IMR-90 (cell line): ENCODE measurements around the gene RCAN2. TPM values are rescaled to one million over a fixed set of nuclear protein-coding genes. Genes with fewer than 3 reads are reported as not detected.

ENCODE experiments used
- ATAC-seq: fragments of 200-7000 bp; cut with Tn5 transposase; 2 replicates; pipeline ENCODE4 v1.9.1; 2020; ENCODE audit warnings: low read depth, mild to moderate bottlenecking, moderate library complexity
- BruUV-seq: library from RNA; stranded (reverse); fragments of 400-500 nt; replicated peaks from 2 replicates; lab custom pipeline; 2021; lab: Mats Ljungman, UMichigan
- CTCF ChIA-PET: fragments of 300-600 bp; formaldehyde crosslinking; extraction: SDS; loops from one replicate; lab custom pipeline; 2021; ENCODE audit warnings: antibody characterized with exemption; lab: Yijun Ruan, JAX
- POLR2A ChIA-PET: fragments of 300-600 bp; sonication (Branson Sonifier 250); formaldehyde crosslinking; loops from one replicate; lab custom pipeline; 2022; ENCODE audit warnings: antibody characterized with exemption; ENCODE audit not compliant: unreplicated experiment; lab: Charles Lee
- DNase-seq: peaks from one replicate; pipeline ENCODE4 v3.0.0; 2013
- H2AFZ ChIP-seq: replicated peaks from 2 replicates; pipeline ENCODE3; 2013; ENCODE audit warnings: low read length, mild to moderate bottlenecking; ENCODE audit not compliant: poor library complexity
- H2AK5ac ChIP-seq: 2 replicates; pipeline ENCODE4 v1.6.1; 2013; ENCODE audit warnings: low read depth, low read length, inconsistent platforms
- H2AK9ac ChIP-seq: replicated peaks from 2 replicates; pipeline ENCODE3; 2013; ENCODE audit warnings: mild to moderate bottlenecking, low read depth, low read length, moderate library complexity; ENCODE audit not compliant: poor library complexity
- H2BK120ac ChIP-seq: 2 replicates; pipeline ENCODE4 v1.6.1; 2013; ENCODE audit warnings: low read depth, low read length, inconsistent platforms
- H2BK15ac ChIP-seq: 3 replicates; pipeline ENCODE4 v1.6.1; 2013; ENCODE audit warnings: low read depth, low read length, inconsistent platforms
- H2BK20ac ChIP-seq: 2 replicates; pipeline ENCODE4 v1.6.1; 2013; ENCODE audit warnings: low read depth, mild to moderate bottlenecking, inconsistent platforms, low read length, moderate library complexity
- H2BK5ac ChIP-seq: 2 replicates; pipeline ENCODE4 v1.6.1; 2013; ENCODE audit warnings: mild to moderate bottlenecking, low read depth, low read length, inconsistent platforms; ENCODE audit not compliant: poor library complexity, severe bottlenecking
- H3K14ac ChIP-seq: replicated peaks from 2 replicates; pipeline ENCODE4 v1.6.1; 2013; ENCODE audit warnings: low read depth, low read length, inconsistent platforms
- H3K18ac ChIP-seq: 2 replicates; pipeline ENCODE4 v1.6.1; 2013; ENCODE audit warnings: low read depth, low read length, control low read depth
- H3K23ac ChIP-seq: 2 replicates; pipeline ENCODE4 v1.6.1; 2013; ENCODE audit warnings: low read depth, low read length, inconsistent platforms
- H3K27ac ChIP-seq: 2 replicates; pipeline ENCODE4 v1.5.1; 2013; ENCODE audit warnings: mild to moderate bottlenecking, control low read depth, low read length; ENCODE audit not compliant: insufficient read depth
- H3K27me3 ChIP-seq: 2 replicates; pipeline ENCODE4 v1.6.1; 2013; ENCODE audit warnings: low read length; ENCODE audit not compliant: control insufficient read depth, insufficient read depth
- H3K36me3 ChIP-seq: 2 replicates; pipeline ENCODE4 v1.6.1; 2013; ENCODE audit warnings: low read length, mixed read lengths; ENCODE audit not compliant: control insufficient read depth, insufficient read depth
- H3K4ac ChIP-seq: 2 replicates; pipeline ENCODE4 v1.6.1; 2013; ENCODE audit warnings: low read depth, low read length, inconsistent platforms
- H3K4me1 ChIP-seq: 2 replicates; pipeline ENCODE4 v1.6.1; 2013; ENCODE audit warnings: low read length, mixed read lengths; ENCODE audit not compliant: control insufficient read depth, insufficient read depth
- H3K4me2 ChIP-seq: 2 replicates; pipeline ENCODE4 v1.6.1; 2013; ENCODE audit warnings: low read depth, mild to moderate bottlenecking, control low read depth, low read length, moderate library complexity
- H3K4me3 ChIP-seq: 2 replicates; pipeline ENCODE4 v1.5.1; 2013; ENCODE audit warnings: low read depth, mild to moderate bottlenecking, control low read depth, low read length, moderate library complexity; ENCODE audit not compliant: insufficient read depth
- H3K56ac ChIP-seq: 2 replicates; pipeline ENCODE4 v1.6.1; 2013; ENCODE audit warnings: low read length, inconsistent platforms; ENCODE audit not compliant: insufficient read depth; ENCODE audit errors: extremely low read depth
- H3K79me1 ChIP-seq, 2 experiments: 2 replicates each; pipeline ENCODE4 v1.6.1; 2013; ENCODE audit warnings: low read length in 2 of 2, inconsistent platforms in 1 of 2, low read depth in 1 of 2
- H3K9ac ChIP-seq: 2 replicates; pipeline ENCODE4 v1.6.1; 2013; ENCODE audit warnings: low read depth, low read length, control low read depth
- H3K9me1 ChIP-seq: 2 replicates; pipeline ENCODE4 v1.6.1; 2013; ENCODE audit warnings: low read length, inconsistent platforms; ENCODE audit not compliant: insufficient read depth
- H3K9me3 ChIP-seq: 2 replicates; pipeline ENCODE4 v1.6.1; 2013; ENCODE audit warnings: low read length; ENCODE audit not compliant: control insufficient read depth, insufficient read depth
- H4K20me1 ChIP-seq: 2 replicates; pipeline ENCODE4 v1.6.1; 2013; ENCODE audit warnings: low read length, inconsistent platforms; ENCODE audit not compliant: insufficient read depth
- H4K5ac ChIP-seq: 2 replicates; pipeline ENCODE4 v1.6.1; 2013; ENCODE audit warnings: mild to moderate bottlenecking, low read depth, low read length, control low read depth
- H4K8ac ChIP-seq, 2 experiments: 2 replicates each; pipeline ENCODE4 v1.6.1; 2013; ENCODE audit warnings: low read depth in 2 of 2, low read length in 2 of 2, control low read depth in 1 of 2, inconsistent platforms in 1 of 2
- H4K91ac ChIP-seq: 2 replicates; pipeline ENCODE4 v1.6.1; 2013; ENCODE audit warnings: low read depth, low read length, inconsistent platforms; ENCODE audit not compliant: insufficient read depth
- BHLHE40 ChIP-seq: fragments of 150-350 bp; IDR thresholded peaks from 2 replicates; pipeline ENCODE4 v1.6.1; 2016; ENCODE audit warnings: mild to moderate bottlenecking, low read depth, low read length
- CEBPB ChIP-seq: IDR thresholded peaks from 2 replicates; pipeline ENCODE4 v1.6.1; 2012; ENCODE audit warnings: low read depth, low read length, improper control_type of control experiment
- CHD1 ChIP-seq: IDR thresholded peaks from 2 replicates; pipeline ENCODE4 v1.6.1; 2012; ENCODE audit warnings: low read depth, low read length, improper control_type of control experiment
- CTCF ChIP-seq: conservative IDR thresholded peaks from 2 replicates; pipeline ENCODE4 v1.5.1; 2012; ENCODE audit warnings: mild to moderate bottlenecking, low read depth, low read length, improper control_type of control experiment
- FOS ChIP-seq: fragments of 150-350 bp; IDR thresholded peaks from 2 replicates; pipeline ENCODE4 v1.6.1; 2016; ENCODE audit warnings: low read depth, low read length
- MAFK ChIP-seq: IDR thresholded peaks from 2 replicates; pipeline ENCODE4 v1.6.1; 2012; ENCODE audit warnings: low read depth, low read length, improper control_type of control experiment
- MAZ ChIP-seq: IDR thresholded peaks from 2 replicates; pipeline ENCODE4 v1.6.1; 2012; ENCODE audit warnings: low read depth, mild to moderate bottlenecking, low read length, improper control_type of control experiment, moderate library complexity, borderline replicate concordance
- MXI1 ChIP-seq: IDR thresholded peaks from 2 replicates; pipeline ENCODE4 v1.6.1; 2012; ENCODE audit warnings: low read depth, mild to moderate bottlenecking, low read length, moderate library complexity, borderline replicate concordance
- NFE2L2 ChIP-seq: fragments of 150-350 bp; IDR thresholded peaks from 2 replicates; pipeline ENCODE4 v1.6.1; 2016; ENCODE audit warnings: low read depth, mild to moderate bottlenecking, low read length
- POLR2A ChIP-seq: IDR thresholded peaks from 2 replicates; pipeline ENCODE4 v1.6.1; 2012; ENCODE audit warnings: mild to moderate bottlenecking, low read depth, low read length
- RAD21 ChIP-seq: IDR thresholded peaks from 2 replicates; pipeline ENCODE4 v1.6.1; 2012; ENCODE audit warnings: low read length, improper control_type of control experiment
- RCOR1 ChIP-seq: IDR thresholded peaks from 2 replicates; pipeline ENCODE4 v1.6.1; 2012; ENCODE audit warnings: mild to moderate bottlenecking, low read length, improper control_type of control experiment; ENCODE audit not compliant: insufficient replicate concordance
- RFX5 ChIP-seq: IDR thresholded peaks from 2 replicates; pipeline ENCODE4 v1.8.0; 2012; ENCODE audit warnings: low read depth, mild to moderate bottlenecking, low read length, moderate library complexity
- SMC3 ChIP-seq: fragments of 150-350 bp; IDR thresholded peaks from 2 replicates; pipeline ENCODE4 v1.6.1; 2016; ENCODE audit warnings: low read depth, mild to moderate bottlenecking, antibody characterized with exemption, low read length, moderate library complexity
- WGBS, 2 experiments: methylation state at CpG; one replicate each; pipeline versions ENCODE4 v1.1.5 to v1.1.7; 2013; ENCODE audit warnings: missing lambda C conversion rate in 2 of 2; ENCODE audit not compliant: insufficient read length in 1 of 2; ENCODE audit errors: extremely low coverage in 2 of 2; 5-methylcytosine and 5-hydroxymethylcytosine counted together
- dilution Hi-C: fragments of 300-500 bp; cut with HindIII; formaldehyde crosslinking; loops from one replicate; pipeline ENCODE4 v1.14.3; 2018; ENCODE audit warnings: low sequenced_read_pairs; ENCODE audit not compliant: unreplicated experiment
- in situ Hi-C: fragments of 300-500 bp; cut with MboI; formaldehyde crosslinking; loops from 3 replicates; pipeline ENCODE4 v1.14.3; 2019; ENCODE audit warnings: low sequenced_read_pairs, inconsistent platforms, mixed read lengths
- intact Hi-C: fragments of 100-400 bp; cut with micrococcal nuclease; formaldehyde crosslinking; loops from 2 replicates; pipeline ENCODE4 v1.10.0; 2022
- polyA plus RNA-seq, 3 experiments: library from polyadenylated mRNA; depleted of rRNA; stranded (reverse); fragments of >200 nt; gene quantifications; 2 replicates each; pipeline ENCODE4 v1.2.3, GENCODE V29; 2012; ENCODE audit warnings: low replicate concordance in 1 of 3
- total RNA-seq: library from RNA; depleted of rRNA; stranded (reverse); fragments of >200 nt; gene quantifications from 2 replicates; pipeline ENCODE4 v1.2.3, GENCODE V29; 2012
- TF ChIP-seq, protein P1 (sequence below): fragments of 150-350 bp; IDR thresholded peaks from 2 replicates; pipeline ENCODE4 v1.6.1; 2016; ENCODE audit warnings: low read depth, mild to moderate bottlenecking, low read length, moderate library complexity, borderline replicate concordance
- TF ChIP-seq, protein P2 (sequence below): fragments of 150-350 bp; IDR thresholded peaks from 2 replicates; pipeline ENCODE4 v1.6.1; 2017; ENCODE audit warnings: mild to moderate bottlenecking, antibody characterized with exemption, low read length, low read depth

The RCAN2 gene
- total and polyA plus RNA-seq, 2 of the 4 experiments (the other 2 are of a cell fraction), result 1.3 to 1.8 TPM

DNA sequence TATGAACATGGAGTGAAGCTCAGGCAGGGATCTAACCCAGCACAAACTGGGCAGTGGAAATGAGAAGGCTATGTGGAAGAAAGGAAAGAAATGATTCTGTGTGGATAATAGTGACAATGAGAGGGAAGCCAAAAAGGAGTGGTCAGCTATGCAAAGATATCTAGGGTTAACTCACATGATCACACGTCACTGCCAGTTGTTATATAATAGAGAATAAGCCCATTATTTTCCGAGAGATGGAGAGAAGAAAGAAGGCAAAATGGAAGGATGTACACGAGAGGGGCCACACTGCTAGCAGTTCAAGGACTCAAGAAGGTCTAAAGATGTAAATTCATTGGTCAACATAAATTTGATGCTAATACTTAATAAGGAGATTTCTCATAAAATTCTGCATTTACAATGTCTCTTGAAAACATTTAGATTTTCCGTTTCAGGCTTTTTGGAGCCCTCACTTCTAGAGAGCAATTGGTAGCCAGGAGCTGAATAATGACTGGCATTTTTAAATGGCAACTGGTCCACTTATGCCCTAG, 18.8 kb upstream of the RCAN2 start:
- dilution Hi-C loops, result no loop called here
- H3K4me2 ChIP-seq, result no peak overlapping the region
- BruUV-seq, result no TSS peak

More for the DNA sequence above, 18.8 kb upstream of the RCAN2 start:
- H3K9ac ChIP-seq, result no peak overlapping the region
- POLR2A ChIA-PET, result no interaction called here
- CTCF ChIA-PET, result interaction anchor here (1.0 to 1.2 kb wide), 2 partner anchors 19 to 26 kb away, joined by 3 read pairs; no protein-coding TSS in a partner anchor
- no peak overlapping the region for H2BK5ac ChIP-seq
- H3K9me3 ChIP-seq, result no peaks in the 10 kb centered on the region
- ATAC-seq, result no peak
- H3K4ac ChIP-seq, result no peak overlapping the region
- H4K5ac ChIP-seq, result no peak overlapping the region
- no peak overlapping the region for H3K27ac ChIP-seq
- intact Hi-C loops (no loop called here), in situ Hi-C loops (no loop called here)
- H2AK5ac ChIP-seq, result no peak overlapping the region
- H3K79me1 ChIP-seq, result no peaks in the 10 kb centered on the region
- H3K23ac ChIP-seq, result no peak overlapping the region
- H3K4me1 ChIP-seq, result no peaks in the 10 kb centered on the region
- H4K20me1 ChIP-seq, result no peaks in the 10 kb centered on the region
- H2AFZ ChIP-seq, result no peak overlapping the region
- H2BK15ac ChIP-seq, result no peak overlapping the region
- WGBS, 2 experiments, result no CpG with 5 or more reads among the region's 4 CpGs
- no peak overlapping the region for H3K4me3 ChIP-seq
- H2BK120ac ChIP-seq, result no peak overlapping the region
- no peak overlapping the region for H4K8ac ChIP-seq
- no peaks in the 10 kb centered on the region for H3K27me3 ChIP-seq
- no peak overlapping the region for H4K91ac ChIP-seq
- no peak overlapping the region for H3K56ac ChIP-seq
- H3K14ac ChIP-seq, result no peak overlapping the region
- no peaks in the 10 kb centered on the region for H3K36me3 ChIP-seq
- H2AK9ac ChIP-seq, result no peak overlapping the region
- no peak for DNase-seq
- H3K9me1 ChIP-seq, result no peaks in the 10 kb centered on the region
- H3K18ac ChIP-seq, result no peak overlapping the region
- no peak for TF ChIP-seq CTCF
- TF ChIP-seq CEBPB, result no peak
- no peak for TF ChIP-seq RAD21
- TF ChIP-seq, protein P1, sequence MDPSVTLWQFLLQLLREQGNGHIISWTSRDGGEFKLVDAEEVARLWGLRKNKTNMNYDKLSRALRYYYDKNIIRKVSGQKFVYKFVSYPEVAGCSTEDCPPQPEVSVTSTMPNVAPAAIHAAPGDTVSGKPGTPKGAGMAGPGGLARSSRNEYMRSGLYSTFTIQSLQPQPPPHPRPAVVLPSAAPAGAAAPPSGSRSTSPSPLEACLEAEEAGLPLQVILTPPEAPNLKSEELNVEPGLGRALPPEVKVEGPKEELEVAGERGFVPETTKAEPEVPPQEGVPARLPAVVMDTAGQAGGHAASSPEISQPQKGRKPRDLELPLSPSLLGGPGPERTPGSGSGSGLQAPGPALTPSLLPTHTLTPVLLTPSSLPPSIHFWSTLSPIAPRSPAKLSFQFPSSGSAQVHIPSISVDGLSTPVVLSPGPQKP, result no peak
- no peak for TF ChIP-seq SMC3
- TF ChIP-seq NFE2L2, result no peak
- no peak for TF ChIP-seq RCOR1
- no peak for TF ChIP-seq POLR2A
- TF ChIP-seq MAFK, result no peak
- TF ChIP-seq, protein P2, sequence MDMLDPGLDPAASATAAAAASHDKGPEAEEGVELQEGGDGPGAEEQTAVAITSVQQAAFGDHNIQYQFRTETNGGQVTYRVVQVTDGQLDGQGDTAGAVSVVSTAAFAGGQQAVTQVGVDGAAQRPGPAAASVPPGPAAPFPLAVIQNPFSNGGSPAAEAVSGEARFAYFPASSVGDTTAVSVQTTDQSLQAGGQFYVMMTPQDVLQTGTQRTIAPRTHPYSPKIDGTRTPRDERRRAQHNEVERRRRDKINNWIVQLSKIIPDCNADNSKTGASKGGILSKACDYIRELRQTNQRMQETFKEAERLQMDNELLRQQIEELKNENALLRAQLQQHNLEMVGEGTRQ, result no peak
- TF ChIP-seq RFX5, result no peak
- no peak for TF ChIP-seq CHD1
- no peak for TF ChIP-seq FOS
- no peak for TF ChIP-seq MXI1
- no peak for TF ChIP-seq MAZ
- TF ChIP-seq BHLHE40, result no peak
- H2BK20ac ChIP-seq, result no peak overlapping the region
